ENCODE results near the gene COL17A1.

COL17A1 gene

GRCh38 chr10:104085801-104086400, at the start of gene COL17A1:
COL17A1 (minus strand) TSS chr10:104085880; CDS start chr10:104080673, 5,207 bp downstream.
- DNase-seq (ENCODE audit: low spot score), result no peak

DNA sequence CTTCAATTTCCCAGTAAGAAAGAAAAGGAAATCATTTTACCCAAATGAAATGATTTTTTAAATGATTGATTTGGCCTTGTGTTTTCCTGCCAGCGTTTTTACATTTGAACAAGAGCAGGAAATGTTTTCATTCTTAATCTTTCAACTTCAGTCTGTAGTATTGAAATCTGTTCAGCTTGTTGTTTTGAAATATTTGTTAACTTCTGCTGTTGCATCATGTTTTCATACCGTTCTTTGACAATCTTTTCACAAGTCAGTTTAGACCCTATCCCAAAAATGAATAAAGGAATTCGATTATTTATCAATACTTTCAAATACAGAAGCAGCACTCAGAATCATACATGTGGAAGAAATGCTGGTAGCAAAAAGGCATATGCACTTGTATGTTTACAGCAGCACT, 44.4 kb upstream of the COL17A1 start:
- no peak for DNase-seq (ENCODE audit: low spot score)

DNA sequence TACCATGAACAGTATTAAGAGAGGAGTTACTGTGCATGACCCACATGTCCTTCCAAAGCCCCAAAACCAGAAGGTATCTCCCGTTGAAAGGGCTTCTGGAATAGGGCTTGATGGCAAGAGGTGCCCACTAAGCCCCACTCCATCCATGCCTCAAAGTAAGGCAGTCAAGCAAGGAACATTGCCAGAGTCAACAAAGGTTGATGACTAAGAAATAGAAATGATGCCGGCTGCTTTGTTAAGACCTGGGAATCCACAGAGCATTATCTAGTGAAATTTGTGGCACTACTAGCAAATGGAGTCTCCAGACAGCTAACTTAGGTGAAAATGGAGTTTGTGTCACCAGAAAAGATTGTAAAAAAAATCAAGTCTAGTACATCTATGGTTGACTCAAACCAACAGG, 42.5 kb upstream of the COL17A1 start:
- DNase-seq (ENCODE audit: low spot score), result no peak

DNA sequence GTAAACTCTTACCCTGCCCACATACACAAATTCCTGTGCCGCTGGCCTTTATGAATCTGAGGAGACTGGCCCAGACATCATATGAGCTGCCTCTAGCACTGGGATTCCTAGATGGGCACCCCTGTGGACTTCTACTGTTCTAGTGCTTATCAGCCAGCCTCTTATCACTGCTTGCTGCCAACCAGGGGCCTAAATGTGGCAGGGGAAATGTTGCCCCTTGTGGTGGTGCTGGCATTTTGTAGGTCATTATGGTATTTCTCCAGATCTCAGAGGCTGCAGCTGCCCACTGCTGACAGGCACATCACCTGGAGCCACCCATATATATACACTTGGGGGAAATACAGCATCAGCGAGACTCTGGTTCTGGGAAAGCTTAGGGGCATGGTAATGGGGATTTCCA, 41.7 kb upstream of the COL17A1 start:
- DNase-seq (ENCODE audit: low spot score), result peak; percentile 37

GRCh38 chr10:104123397-104123796, 37.7 kb upstream of the COL17A1 start:
- no peak for DNase-seq (ENCODE audit: low spot score)

- DNase-seq (ENCODE audit: low spot score), result peak; percentile 58
These were observed 36.8 kb upstream of the COL17A1 start for GRCh38 chr10:104122225-104123107.

GRCh38 chr10:104121485-104122224, 36.0 kb upstream of the COL17A1 start, which contains the start of gene SFR1:
SFR1 (plus strand) TSS chr10:104122171; CDS start chr10:104122184, 13 bp downstream.
- DNase-seq (ENCODE audit: low spot score), result peak; percentile 96

DNA sequence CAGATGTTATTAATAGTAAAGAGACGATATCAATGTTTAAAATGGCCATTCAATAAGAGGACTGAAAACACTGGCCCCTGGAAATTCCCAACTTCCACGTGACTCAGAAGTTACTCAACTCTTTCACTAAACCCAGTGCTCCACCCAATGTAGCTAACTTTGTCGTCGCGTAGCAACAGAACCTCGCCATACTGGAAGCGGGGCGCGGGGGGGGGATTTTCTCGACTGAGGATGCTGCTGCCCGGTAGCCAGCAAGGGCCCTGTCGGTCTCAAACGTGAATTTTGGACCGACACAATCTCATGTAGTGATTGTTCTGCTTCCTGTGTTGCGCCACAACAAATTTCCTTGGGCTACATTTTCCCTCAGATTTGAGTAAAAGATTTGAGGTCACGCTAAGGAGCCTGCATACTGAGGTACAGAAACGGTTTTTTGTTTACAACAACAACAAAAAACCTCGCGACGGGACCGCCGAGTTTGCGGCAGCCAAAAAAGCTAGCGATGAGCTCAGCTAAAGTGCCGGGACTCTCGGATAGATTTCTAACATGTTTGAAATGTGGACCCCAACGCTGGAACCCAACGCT, 35.3 kb upstream of the COL17A1 start:
- peak; percentile 92 for DNase-seq (ENCODE audit: low spot score)

DNA sequence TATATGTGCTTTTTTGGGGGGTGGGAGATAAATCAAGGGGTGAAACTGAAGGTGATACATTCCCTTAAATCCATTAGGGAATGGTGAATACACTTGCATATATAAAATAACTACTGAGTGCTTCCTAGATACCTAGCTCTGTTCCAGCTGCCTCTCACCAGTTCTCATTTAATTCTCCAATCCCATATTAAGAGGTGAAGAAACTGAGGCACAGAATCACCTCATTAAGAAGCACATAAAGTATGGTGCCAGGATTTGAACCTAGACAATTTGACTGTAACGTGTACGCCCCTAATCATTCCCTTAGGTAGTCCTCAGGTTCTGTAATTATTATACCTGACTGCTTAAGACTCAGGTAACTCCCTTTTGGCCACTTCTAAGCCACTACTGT, 34.8 kb upstream of the COL17A1 start:
- DNase-seq (ENCODE audit: low spot score), result no peak

DNA sequence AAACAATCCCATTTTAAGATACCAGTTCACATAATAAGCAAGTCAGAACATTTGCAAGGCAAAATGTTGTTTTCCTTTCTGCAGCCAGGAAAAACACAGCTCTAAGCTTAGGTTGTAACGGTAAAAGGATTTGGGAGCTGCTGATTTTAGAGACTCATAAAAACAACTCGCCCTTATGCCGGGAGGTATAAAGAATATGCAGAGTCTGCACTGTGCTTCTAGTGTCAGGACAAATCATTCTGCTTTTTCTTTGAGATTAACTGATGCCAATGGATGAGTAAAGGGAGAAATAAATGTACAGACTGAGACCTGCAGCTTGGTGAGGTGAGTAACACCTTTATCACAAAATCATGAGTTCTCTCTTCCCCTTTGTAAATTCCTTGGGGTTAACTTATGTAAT, 34.3 kb upstream of the COL17A1 start:
- DNase-seq (ENCODE audit: low spot score), result no peak

DNA sequence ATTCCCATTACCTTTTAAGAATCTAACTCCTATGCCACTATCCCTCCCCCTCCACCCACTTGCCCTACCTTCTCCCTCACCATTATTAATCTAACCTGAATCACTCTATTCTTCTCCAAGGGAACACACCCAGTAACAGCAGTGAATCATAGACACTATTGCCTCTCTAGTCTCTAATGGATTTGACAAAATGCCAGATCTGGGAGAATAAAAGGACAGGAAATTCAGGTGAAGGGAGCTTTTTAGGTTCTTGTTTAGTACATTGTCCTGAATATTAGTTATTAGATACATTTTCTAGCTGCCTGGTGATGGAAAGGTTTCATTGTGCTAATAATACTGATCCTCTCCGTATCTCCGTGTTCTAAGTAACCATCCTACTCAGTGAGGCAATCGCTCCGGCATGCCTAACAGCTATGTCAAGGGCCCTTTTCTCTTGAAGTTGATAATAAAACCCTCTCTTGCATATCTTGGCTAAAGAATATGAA, 32.2 kb upstream of the COL17A1 start:
- DNase-seq (ENCODE audit: low spot score), result peak; percentile 91

- no peak for DNase-seq (ENCODE audit: low spot score)
These were observed 27.8 kb upstream of the COL17A1 start for GRCh38 chr10:104113376-104113956.

DNA sequence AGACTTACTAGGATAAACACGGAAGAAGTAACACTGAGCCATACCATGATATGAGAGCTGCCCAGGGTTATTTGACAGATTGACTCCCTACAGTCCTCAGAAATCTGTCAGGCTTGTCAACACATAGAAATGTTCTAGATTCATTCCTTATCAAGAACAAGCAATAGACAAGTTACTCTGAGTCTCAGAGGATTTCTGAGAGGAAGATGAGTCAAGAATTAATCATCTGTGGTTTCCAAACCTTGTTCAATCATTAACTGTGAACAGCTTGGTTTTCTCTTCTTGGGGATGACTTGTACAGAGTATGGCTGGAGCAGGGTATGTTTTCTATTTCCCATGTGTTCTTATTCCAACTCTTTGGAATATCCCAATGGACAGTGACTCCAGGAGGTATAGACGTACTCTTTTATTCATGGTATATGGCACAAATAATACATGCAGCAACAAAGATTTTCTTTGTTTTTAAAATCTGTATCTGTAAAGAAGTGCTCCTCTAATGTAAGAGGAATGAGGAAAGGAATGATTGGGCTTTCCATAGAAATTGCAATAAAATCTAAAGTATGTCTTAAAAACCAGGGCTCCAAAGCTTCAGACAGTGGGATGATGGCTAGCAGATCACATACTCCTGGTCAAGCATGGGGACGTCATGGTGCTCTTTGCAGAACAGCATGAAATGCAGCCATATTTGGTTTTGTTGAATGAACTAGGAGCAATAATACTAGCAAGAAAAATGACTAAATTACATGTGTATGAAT, 24.4 kb upstream of the COL17A1 start:
- peak; percentile 34 for DNase-seq (ENCODE audit: low spot score)

DNA sequence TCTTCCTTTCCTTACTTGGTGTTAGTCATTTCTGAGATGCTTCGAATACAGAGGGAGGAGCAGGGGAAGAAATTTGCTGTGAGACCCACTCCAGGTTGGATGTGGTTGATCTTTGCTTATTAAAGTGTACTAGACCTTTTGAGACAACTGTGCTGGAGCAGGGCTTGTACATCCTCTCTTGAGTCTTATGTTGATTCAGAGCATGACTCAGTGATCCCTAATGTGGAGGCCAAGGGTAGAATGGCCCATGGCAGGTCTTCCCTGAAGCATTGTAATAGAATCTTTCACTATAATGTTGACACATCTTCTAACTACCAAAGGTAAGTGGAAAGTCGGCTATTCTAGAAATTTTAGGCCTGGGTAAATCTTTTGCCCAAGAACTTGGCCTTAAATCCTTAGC, 19.2 kb upstream of the COL17A1 start:
- no peak for DNase-seq (ENCODE audit: low spot score)

DNA sequence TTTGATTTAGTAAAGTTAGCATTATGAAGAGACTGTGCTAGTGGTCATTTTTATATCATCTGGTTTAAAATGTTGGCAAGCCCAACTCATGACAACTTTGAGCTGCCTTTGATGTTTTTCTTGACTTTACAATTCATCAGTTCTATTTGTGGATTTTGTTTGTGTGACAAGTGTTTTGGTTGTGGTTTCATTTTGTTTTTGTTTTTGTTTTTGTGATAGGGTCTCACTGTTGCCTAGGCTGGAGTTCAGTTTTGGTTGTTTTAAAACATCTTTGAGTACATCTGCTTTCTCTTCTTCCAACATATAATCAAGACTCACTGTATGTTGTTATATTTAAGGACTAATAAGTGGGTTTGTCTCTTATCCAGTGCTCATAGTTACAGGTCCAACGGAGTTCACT, 18.7 kb upstream of the COL17A1 start:
- no peak for DNase-seq (ENCODE audit: low spot score)

GRCh38 chr10:104103956-104104355, 18.3 kb upstream of the COL17A1 start:
- no peak for DNase-seq (ENCODE audit: low spot score)

- DNase-seq (ENCODE audit: low spot score), result no peak
These were observed 16.2 kb upstream of the COL17A1 start for GRCh38 chr10:104101902-104102301.

- DNase-seq (ENCODE audit: low spot score), result no peak
These were observed 15.1 kb upstream of the COL17A1 start for GRCh38 chr10:104100795-104101194.

DNA sequence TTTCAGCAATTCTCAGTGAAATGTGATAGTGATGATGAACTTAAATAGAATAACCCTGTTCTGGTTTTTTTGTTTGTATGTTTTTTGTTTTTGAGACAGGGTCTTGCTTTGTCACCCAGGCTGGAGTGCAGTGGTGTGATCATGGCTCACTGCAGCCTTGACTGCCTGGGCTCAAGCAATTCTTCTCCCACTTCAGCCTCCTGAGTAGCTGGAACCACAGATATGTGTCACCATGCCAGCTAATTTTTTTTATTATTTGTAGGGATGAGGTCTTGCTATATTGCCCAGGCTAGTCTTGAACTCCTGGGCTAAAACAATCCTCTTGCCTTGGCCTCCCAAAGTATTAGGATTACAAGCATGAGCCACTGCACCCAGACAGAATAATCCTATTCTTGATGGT, 14.3 kb upstream of the COL17A1 start:
- no peak for DNase-seq (ENCODE audit: low spot score)

DNA sequence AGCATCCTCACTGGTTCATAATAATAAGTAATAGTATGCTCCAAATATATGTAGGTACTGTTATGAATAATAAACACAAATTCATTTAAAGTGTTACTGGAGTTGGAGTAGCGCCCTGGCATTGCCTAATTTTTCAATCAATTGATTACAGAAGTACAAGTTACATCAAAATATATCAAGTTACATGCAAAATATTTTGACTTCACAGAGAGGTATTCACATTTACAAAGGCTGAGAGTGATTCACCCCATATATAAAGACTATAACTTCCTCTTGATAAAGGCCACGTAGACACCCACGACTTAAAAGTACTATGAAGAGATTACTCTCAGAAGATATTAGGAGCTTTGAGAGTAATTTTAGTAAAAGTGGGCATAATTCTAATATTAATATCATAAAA, 13.6 kb upstream of the COL17A1 start:
- no peak for DNase-seq (ENCODE audit: low spot score)

DNA sequence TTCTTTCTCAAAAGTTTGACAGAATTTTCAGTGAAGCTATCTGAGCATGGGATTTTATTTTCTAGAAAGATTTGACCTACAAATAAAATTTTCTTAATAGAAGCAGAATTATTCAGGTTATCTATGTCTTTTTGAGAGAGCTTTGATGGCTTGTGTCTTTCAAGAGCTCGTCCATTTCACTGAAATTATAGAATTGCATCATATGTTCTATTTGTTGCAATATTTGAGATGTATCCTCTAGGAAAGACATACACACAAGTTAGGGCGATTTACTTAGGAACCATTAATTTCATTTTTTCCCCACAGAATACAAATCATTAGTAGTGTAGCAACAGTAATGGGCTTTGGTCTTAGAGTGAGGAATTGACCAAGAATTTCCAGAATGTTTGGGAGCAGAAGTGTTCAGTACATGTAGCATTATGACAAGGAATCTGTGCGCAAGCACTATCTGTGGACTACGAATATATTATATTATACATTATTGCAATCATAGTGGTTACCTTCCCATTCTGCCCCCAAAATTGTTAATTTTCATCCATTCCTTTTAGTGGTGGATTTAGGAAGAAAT, 12.8 kb upstream of the COL17A1 start:
- no peak for DNase-seq (ENCODE audit: low spot score)

All from SW480 (cell line).